Esophagus squamous epithelium (tissue), 5 donors: ENCODE data around the gene INSL4. TPM values are rescaled to one million over a fixed set of nuclear protein-coding genes. Genes with fewer than 3 reads are reported as not detected.

Experiments
- DNase-seq: peaks from one replicate; lab custom pipeline; 2025; lab: John Stamatoyannopoulos, UW
- H3K27ac ChIP-seq, 4 donors: fragments of 200-600 bp; sonication (generic); one replicate each; pipeline ENCODE4 v1.5.1; 2016 to 2019; ENCODE audit warnings: mild to moderate bottlenecking in 1 of 4
- H3K27me3 ChIP-seq, 4 donors: fragments of 200-600 bp; sonication (generic); 1 replicate in 3 of 4; 2 replicates in 1 of 4; pipeline versions ENCODE4 v1.5.1 to v1.6.0; 2017 to 2021; ENCODE audit warnings: antibody characterized with exemption in 1 of 4
- H3K36me3 ChIP-seq, 3 donors: fragments of 200-600 bp; sonication (generic); one replicate each; pipeline ENCODE4 v1.5.1; 2016 to 2019
- H3K4me1 ChIP-seq, 3 donors: fragments of 200-600 bp; sonication (generic); one replicate each; pipeline ENCODE4 v1.5.1; 2017 to 2019
- H3K4me3 ChIP-seq, 4 donors: fragments of 200-600 bp; sonication (generic); 1 replicate in 3 of 4; 2 replicates in 1 of 4; pipeline ENCODE4 v1.5.1; 2016 to 2019; ENCODE audit warnings: mild to moderate bottlenecking in 2 of 4, moderate library complexity in 1 of 4
- H3K9me3 ChIP-seq, 3 donors: fragments of 200-600 bp; sonication (generic); one replicate each; pipeline ENCODE4 v1.5.1; 2016 to 2019
- CTCF ChIP-seq, 6 experiments: fragments of 450-650 bp in 4 of 6; fragments of 200-600 bp in 2 of 6; sonication (generic) in 2 of 6; IDR thresholded peaks; one replicate each; pipeline ENCODE4 v1.5.1; 2016 to 2019; ENCODE audit warnings: antibody characterized with exemption in 6 of 6, mild to moderate bottlenecking in 4 of 6, moderate library complexity in 4 of 6
- POLR2A ChIP-seq, 4 donors: fragments of 450-650 bp; IDR thresholded peaks; one replicate each; pipeline ENCODE4 v1.6.1; 2017; ENCODE audit warnings: antibody characterized with exemption in 4 of 4, mild to moderate bottlenecking in 4 of 4, moderate library complexity in 3 of 4
- WGBS, 2 donors: methylation state at CpG; one replicate each; pipeline ENCODE4 v1.1.5; 2018; 5-methylcytosine and 5-hydroxymethylcytosine counted together
- intact Hi-C: fragments of 100-400 bp; cut with DNase I; formaldehyde crosslinking; loops from one replicate; pipeline ENCODE4 v1.15.0; 2022
- total RNA-seq, 4 donors: library from RNA; depleted of rRNA; stranded (reverse); fragments of >200 nt; gene quantifications; one replicate each; pipeline ENCODE4 v1.1.0, GENCODE V29; 2016
- donor health status: DM: yes; HTN: yes; CAD: no.

The INSL4 gene
- not detected for total RNA-seq

- intact Hi-C loops, result no loop called here
- peaks cover 0 to 19% (median 0%) of the 10 kb centered on the region in 4 donors for H3K27me3 ChIP-seq
Measured at GRCh38 chr9:5231212-5231611, at the start of gene INSL4. INSL4 (plus strand) TSS chr9:5231419; CDS start chr9:5231524, 105 bp downstream.

GRCh38 chr9:5184776-5185175 lies 46.4 kb upstream of the INSL4 start:
- no peak for DNase-seq
- TF ChIP-seq CTCF (IDR thresholded peaks at IDR 0.05) (no peak), POLR2A (IDR thresholded peaks at IDR 0.05) (no peak)
- 89 to 93% methylated on average over 2 of the region's 2 CpGs for WGBS, 2 donors
- no peaks in the 10 kb centered on the region for H3K9me3 ChIP-seq
- no peak overlapping the region for H3K4me3 ChIP-seq
- H3K27me3 ChIP-seq, result peaks cover 0 to 3% (median 0%) of the 10 kb centered on the region in 4 donors
- no peaks in the 10 kb centered on the region for H3K4me1 ChIP-seq
- no peak overlapping the region for H3K27ac ChIP-seq
- no peaks in the 10 kb centered on the region for H3K36me3 ChIP-seq
- intact Hi-C loops, result loop anchor here (5.0 kb wide), 1 partner anchor 238 kb away; no protein-coding TSS in a partner anchor

More at GRCh38 chr9:5231212-5231611, at the start of gene INSL4:
- no peak for DNase-seq
- no peaks in the 10 kb centered on the region for H3K4me1 ChIP-seq
- H3K4me3 ChIP-seq, result no peak within 1 kb of the TSS
- no peak for TF ChIP-seq CTCF (IDR thresholded peaks at IDR 0.05)
- TF ChIP-seq POLR2A (IDR thresholded peaks at IDR 0.05), result no peak
- WGBS, 2 donors, result 73 to 81% methylated on average over 2 of the region's 2 CpGs
- H3K9me3 ChIP-seq, result no peaks in the 10 kb centered on the region
- no peaks in the 10 kb centered on the region for H3K36me3 ChIP-seq
- no peak within 1 kb of the TSS for H3K27ac ChIP-seq

- no peak for DNase-seq
- H3K27ac ChIP-seq, result no peak within 1 kb of the TSS
- H3K27me3 ChIP-seq, result peaks cover 0 to 3% (median 0%) of the 10 kb centered on the region in 4 donors
- no peak within 1 kb of the TSS for H3K4me3 ChIP-seq
- WGBS, 2 donors, result 87% methylated on average over 19 to 21 of the region's 44 CpGs
- no peaks in the 10 kb centered on the region for H3K9me3 ChIP-seq
- H3K36me3 ChIP-seq, result no peaks in the 10 kb centered on the region
- H3K4me1 ChIP-seq, result no peaks in the 10 kb centered on the region
- TF ChIP-seq CTCF (IDR thresholded peaks at IDR 0.05) (no peak), POLR2A (IDR thresholded peaks at IDR 0.05) (no peak)
- intact Hi-C loops, result loop anchor here (5.0 kb wide), 1 partner anchor 237 kb away; no protein-coding TSS in a partner anchor
Measured at GRCh38 chr9:5185220-5185840, 45.9 kb upstream of the INSL4 start, which contains the start of gene INSL6. INSL6 (minus strand) TSS chr9:5185639; CDS start chr9:5185602, 37 bp downstream.

GRCh38 chr9:5186416-5187169 lies 44.6 kb upstream of the INSL4 start:
- TF ChIP-seq CTCF (IDR thresholded peaks at IDR 0.05) (peak; percentile 20 to 82 (median 68)), POLR2A (IDR thresholded peaks at IDR 0.05) (no peak)
- H3K36me3 ChIP-seq, result no peaks in the 10 kb centered on the region
- no peaks in the 10 kb centered on the region for H3K4me1 ChIP-seq
- peaks cover 0 to 3% (median 0%) of the 10 kb centered on the region in 4 donors for H3K27me3 ChIP-seq
- intact Hi-C loops, result loop anchor here (5.0 kb wide), 1 partner anchor 236 kb away; no protein-coding TSS in a partner anchor
- no peak overlapping the region for H3K27ac ChIP-seq
- no peaks in the 10 kb centered on the region for H3K9me3 ChIP-seq
- WGBS, 2 donors, result 17 to 26% methylated on average over 8 of the region's 8 CpGs
- no peak for DNase-seq
- no peak overlapping the region for H3K4me3 ChIP-seq
